GM13977 (cell line): ENCODE data around the gene KRT2.

Experiments
- DNase-seq: peaks from one replicate; pipeline ENCODE4 v3.0.0; 2012; ENCODE audit warnings: low spot score
- CTCF ChIP-seq: IDR thresholded peaks from 2 replicates; pipeline ENCODE4 v1.5.1; 2012; ENCODE audit warnings: mild to moderate bottlenecking, control low read depth; ENCODE audit not compliant: insufficient read depth; ENCODE audit errors: extremely low read depth, missing control alignments
- in situ Hi-C: fragments of 300-500 bp; cut with MboI; formaldehyde crosslinking; loops from one replicate; pipeline ENCODE4 v1.12.0; 2022; ENCODE audit warnings: low sequenced_read_pairs, low pct_unique_long_range_greater_than_20kb, mixed read lengths, inconsistent platforms; ENCODE audit not compliant: unreplicated experiment

Gene KRT2

GRCh38 chr12:52618866-52619265 is 33.1 kb downstream of the KRT2 start:
- DNase-seq = no peak
- in situ Hi-C loops = no loop called here
- TF ChIP-seq CTCF = no peak

- in situ Hi-C loops = no loop called here
- DNase-seq = no peak
- no peak for TF ChIP-seq CTCF
Measured at GRCh38 chr12:52618216-52618615, 33.8 kb downstream of the KRT2 start, which contains the start of gene KRT73. KRT73 (minus strand) TSS chr12:52618559; CDS start chr12:52618524, 35 bp downstream.

GRCh38 chr12:52617403-52617785 is 34.6 kb downstream of the KRT2 start:
- DNase-seq = no peak
- in situ Hi-C loops = no loop called here
- TF ChIP-seq CTCF = no peak

GRCh38 chr12:52616680-52617402 is 35.2 kb downstream of the KRT2 start:
- DNase-seq = no peak
- in situ Hi-C loops = no loop called here
- no peak for TF ChIP-seq CTCF

GRCh38 chr12:52615912-52616311 is 36.1 kb downstream of the KRT2 start:
- no peak for DNase-seq
- in situ Hi-C loops = no loop called here
- no peak for TF ChIP-seq CTCF

- no peak for TF ChIP-seq CTCF
- in situ Hi-C loops = no loop called here
Measured at GRCh38 chr12:52615208-52615868, 36.7 kb downstream of the KRT2 start.

More at GRCh38 chr12:52615208-52615868, 36.7 kb downstream of the KRT2 start:
- no peak for DNase-seq
